Adipocyte (in vitro differentiated cells): Measurements from ENCODE around the gene SCYL2.
"Not testable (repeated sequence)": the region's sequence is repeated elsewhere in the genome, so short reads cannot be mapped to it uniquely, and the experiment has no call there.

ENCODE experiments used
- DNase-seq: peaks from one replicate; pipeline ENCODE4 v3.0.0-alpha.2; 2015; ENCODE audit warnings: low read depth
- H3K27me3 ChIP-seq: replicated peaks from 2 replicates; pipeline ENCODE4 v1.7.0; 2013; ENCODE audit warnings: mild to moderate bottlenecking, low read length, moderate library complexity; ENCODE audit not compliant: control insufficient read depth, insufficient read depth
- H3K36me3 ChIP-seq: 2 replicates; pipeline ENCODE4 v1.7.0; 2013; ENCODE audit warnings: low read length, mild to moderate bottlenecking, moderate library complexity; ENCODE audit not compliant: control insufficient read depth, insufficient read depth, severe bottlenecking
- H3K4me1 ChIP-seq: 2 replicates; pipeline ENCODE4 v1.7.0; 2013; ENCODE audit warnings: mild to moderate bottlenecking, low read length, moderate library complexity; ENCODE audit not compliant: control insufficient read depth, insufficient read depth
- H3K4me3 ChIP-seq: 2 replicates; pipeline ENCODE4 v1.7.0; 2013; ENCODE audit warnings: mild to moderate bottlenecking, low read length, moderate library complexity
- H3K9ac ChIP-seq: 2 replicates; pipeline ENCODE4 v1.7.0; 2013; ENCODE audit warnings: mild to moderate bottlenecking, low read length, moderate library complexity
- H3K9me3 ChIP-seq: 2 replicates; pipeline ENCODE4 v1.7.0; 2013; ENCODE audit warnings: mild to moderate bottlenecking, low read length, moderate library complexity; ENCODE audit not compliant: control insufficient read depth

The SCYL2 gene

DNA sequence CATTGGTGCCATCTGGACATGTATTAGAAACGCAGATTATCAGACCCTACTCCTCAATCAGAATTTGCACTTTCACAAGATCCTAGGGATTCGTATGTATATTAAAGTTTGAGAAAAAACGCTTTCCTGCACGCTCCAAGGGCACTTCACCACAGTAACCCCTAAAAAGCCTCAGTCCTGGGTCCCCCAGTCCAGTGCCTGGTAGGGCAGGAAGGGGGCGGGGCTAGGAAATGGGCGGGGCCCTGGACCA, 467 bp upstream of the SCYL2 start:
- DNase-seq, result peak; percentile 93
- no peaks in the 10 kb centered on the region for H3K36me3 ChIP-seq
- H3K27me3 ChIP-seq, result no peaks in the 10 kb centered on the region
- H3K9ac ChIP-seq, result peak overlapping the region; percentile 89
- H3K4me1 ChIP-seq, result peaks cover 23% of the 10 kb centered on the region
- peak overlapping the region; percentile 94 for H3K4me3 ChIP-seq
- no peaks in the 10 kb centered on the region for H3K9me3 ChIP-seq

DNA sequence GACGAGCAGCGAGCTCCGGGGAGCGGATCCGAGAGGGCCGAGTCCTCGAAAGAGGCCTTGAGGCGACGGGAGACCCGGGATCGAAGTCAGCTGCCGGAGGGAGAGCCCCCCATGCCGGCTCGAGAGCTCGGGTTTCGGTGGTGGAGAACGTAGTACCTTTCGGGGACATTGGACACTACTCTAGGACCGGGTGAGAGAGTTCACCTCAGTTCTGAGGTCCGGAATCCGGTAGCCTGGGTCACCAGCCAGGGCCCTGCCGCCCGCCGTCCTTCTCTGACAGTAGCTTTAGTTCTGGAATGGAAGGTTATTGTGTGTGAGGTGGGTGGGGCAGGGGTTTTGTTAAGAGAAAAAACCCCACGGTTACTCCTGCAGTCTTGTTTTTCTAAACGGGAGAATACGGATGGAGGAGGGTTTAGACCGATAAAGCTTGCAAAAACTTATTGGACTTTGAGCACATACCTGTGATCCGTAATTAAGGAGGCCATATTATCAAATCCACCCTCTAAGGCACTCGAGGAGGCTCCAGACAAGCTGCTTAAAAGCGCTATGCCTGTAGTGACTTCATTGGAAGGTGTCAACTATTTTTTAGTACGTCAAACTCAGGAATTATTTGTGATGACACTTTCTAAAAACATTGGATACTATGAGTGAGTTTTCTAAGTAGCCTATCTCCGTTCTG, 765 bp downstream of the SCYL2 start:
- no peaks in the 10 kb centered on the region for H3K9me3 ChIP-seq
- peak overlapping the region; percentile 94 for H3K4me3 ChIP-seq
- peak; percentile 68 for DNase-seq
- H3K36me3 ChIP-seq, result no peaks in the 10 kb centered on the region
- H3K9ac ChIP-seq, result peak overlapping the region; percentile 89
- no peaks in the 10 kb centered on the region for H3K27me3 ChIP-seq
- peaks cover 23% of the 10 kb centered on the region for H3K4me1 ChIP-seq

DNA sequence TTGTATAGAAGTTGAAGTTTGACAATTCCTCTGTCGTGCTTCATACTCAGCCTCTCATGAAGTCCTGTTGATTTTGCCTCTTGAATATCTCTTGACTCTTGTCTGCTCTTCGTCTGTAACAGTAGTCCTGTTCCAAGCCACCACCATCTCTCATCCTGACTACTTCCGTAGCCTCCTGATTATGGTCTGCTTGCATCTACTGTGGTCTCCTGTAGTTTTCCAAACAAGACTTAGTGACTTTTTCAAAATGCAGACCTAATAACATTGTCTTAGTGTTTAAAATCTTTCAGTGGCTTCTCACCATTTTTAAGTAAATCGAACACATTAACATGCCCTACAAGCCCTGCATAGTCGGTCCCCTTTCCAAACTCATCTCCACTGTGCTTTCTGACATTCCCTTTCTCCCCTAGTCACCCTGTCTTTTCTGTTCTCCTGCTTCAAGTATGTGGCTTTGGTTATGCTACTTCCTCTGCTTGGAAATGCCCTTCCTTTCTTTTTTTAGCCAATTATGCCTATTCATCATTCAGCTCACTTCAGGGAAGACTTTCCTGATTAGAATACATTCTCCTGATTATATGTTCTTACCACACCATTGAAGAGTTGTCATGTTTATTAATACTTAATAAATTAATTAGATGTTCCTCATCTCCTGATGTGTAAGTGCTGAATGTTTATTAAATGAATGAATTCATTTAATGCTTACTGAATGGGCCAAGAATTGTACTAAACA, 2.0 kb downstream of the SCYL2 start:
- H3K27me3 ChIP-seq, result no peaks in the 10 kb centered on the region
- peak overlapping the region; percentile 89 for H3K9ac ChIP-seq
- no peaks in the 10 kb centered on the region for H3K9me3 ChIP-seq
- peak overlapping the region; percentile 94 for H3K4me3 ChIP-seq
- DNase-seq, result peak; percentile 22
- H3K4me1 ChIP-seq, result peaks cover 29% of the 10 kb centered on the region
- H3K36me3 ChIP-seq, result no peaks in the 10 kb centered on the region

DNA sequence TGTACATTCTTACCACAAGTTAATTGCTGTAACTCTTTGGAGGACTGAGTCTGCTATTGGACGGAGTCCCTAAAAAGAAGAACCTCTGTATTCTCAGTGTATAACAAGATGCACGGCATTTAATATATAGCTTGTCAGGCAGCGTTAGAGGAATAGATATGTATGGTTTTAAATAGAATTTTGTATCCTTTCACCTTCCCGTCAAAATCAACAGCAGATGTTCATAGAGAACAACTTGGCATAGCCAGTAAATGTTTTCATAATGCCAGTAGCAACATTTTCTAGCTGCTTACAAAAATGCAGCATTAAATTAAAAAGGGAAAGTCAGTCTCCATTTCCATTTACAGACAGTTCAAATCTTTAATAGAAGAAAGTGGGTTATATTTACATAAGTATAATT, 6.8 kb downstream of the SCYL2 start:
- H3K9ac ChIP-seq, result no peak overlapping the region
- no peaks in the 10 kb centered on the region for H3K9me3 ChIP-seq
- H3K36me3 ChIP-seq, result no peaks in the 10 kb centered on the region
- peaks cover 19% of the 10 kb centered on the region for H3K4me1 ChIP-seq
- peak; percentile 32 for DNase-seq
- H3K27me3 ChIP-seq, result no peaks in the 10 kb centered on the region
- H3K4me3 ChIP-seq, result no peak overlapping the region

DNA sequence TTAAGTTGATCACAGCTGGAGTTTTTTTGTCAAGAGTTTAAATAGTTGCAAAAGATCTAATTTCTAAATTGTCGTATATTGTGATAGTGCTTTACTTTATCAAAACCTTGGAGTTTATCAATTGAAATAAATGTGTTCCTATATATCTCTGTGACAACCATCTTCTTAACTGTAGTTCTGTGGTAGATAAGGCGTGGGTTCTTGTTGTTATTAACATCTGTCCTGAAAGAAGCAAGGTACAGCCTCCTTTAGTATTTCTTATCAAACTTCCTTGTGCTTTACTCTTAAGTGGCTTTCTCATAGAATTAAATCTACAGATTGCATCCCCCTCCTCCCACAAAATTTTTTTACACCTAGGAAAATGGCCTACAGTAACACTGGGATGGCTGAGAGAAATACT, 7.3 kb downstream of the SCYL2 start:
- no peaks in the 10 kb centered on the region for H3K27me3 ChIP-seq
- H3K4me3 ChIP-seq, result no peak overlapping the region

DNA sequence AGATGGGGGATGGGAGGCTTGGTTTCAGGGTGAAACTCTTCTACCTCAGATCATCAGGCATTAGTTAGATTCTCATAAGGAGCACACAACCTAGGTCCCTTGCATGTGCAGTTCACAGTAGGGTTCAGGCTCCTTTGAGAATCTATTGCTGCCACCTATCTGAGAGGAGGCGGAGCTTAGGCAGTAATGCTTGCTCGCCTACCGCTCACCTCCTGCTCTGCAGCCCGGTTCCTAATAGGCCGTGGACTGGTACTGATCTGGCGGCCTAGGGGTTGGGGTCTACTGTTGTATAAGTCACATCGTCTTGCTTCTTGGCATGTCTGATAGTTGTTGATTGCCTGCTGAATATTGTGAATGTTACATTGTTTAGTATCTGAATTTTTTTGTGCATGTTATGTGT, 12.2 kb downstream of the SCYL2 start:
- no peak overlapping the region for H3K4me3 ChIP-seq
- DNase-seq, result no peak
- H3K4me1 ChIP-seq, result peaks cover 16% of the 10 kb centered on the region
- no peak overlapping the region for H3K9ac ChIP-seq
- H3K36me3 ChIP-seq, result peaks cover 8% of the 10 kb centered on the region
- no peaks in the 10 kb centered on the region for H3K9me3 ChIP-seq
- no peaks in the 10 kb centered on the region for H3K27me3 ChIP-seq

More for the DNA sequence above, 7.3 kb downstream of the SCYL2 start:
- Histone ChIP-seq H3K9me3 (no peaks in the 10 kb centered on the region), H3K4me1 (peaks cover 14% of the 10 kb centered on the region), H3K9ac (no peak overlapping the region), H3K36me3 (no peaks in the 10 kb centered on the region)
- no peak for DNase-seq

DNA sequence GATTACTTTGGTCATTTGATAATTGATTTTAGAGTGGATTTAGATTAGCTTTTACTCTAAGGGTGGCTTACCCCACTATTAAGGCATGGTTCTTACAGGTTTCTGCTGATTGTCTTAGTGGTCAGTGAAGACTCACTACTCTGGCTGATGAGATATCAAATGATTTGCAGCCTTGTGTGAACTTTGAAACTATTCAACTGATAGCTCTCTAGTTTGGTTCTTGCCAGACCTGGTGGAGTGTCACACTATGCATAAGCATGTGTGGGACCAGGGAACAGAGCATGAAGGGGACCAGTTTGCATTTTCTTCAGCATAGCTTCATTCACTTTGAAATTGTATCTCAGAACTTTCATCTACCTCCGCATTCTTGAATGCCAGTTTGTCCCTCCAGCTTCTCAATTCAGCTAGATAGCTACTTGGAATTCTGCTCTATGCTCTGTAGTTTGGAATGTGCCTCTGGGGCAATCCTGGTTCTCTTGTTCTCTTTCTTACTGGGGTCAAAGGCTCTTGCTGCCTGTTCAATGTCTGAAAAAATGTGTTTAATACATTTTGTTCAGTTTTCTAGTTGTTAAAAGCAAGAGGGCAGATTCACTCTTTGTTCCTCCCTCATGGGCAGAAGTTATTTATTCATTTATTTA, 12.7 kb downstream of the SCYL2 start:
- H3K9me3 ChIP-seq, result no peaks in the 10 kb centered on the region
- peak; percentile 55 for DNase-seq

DNA sequence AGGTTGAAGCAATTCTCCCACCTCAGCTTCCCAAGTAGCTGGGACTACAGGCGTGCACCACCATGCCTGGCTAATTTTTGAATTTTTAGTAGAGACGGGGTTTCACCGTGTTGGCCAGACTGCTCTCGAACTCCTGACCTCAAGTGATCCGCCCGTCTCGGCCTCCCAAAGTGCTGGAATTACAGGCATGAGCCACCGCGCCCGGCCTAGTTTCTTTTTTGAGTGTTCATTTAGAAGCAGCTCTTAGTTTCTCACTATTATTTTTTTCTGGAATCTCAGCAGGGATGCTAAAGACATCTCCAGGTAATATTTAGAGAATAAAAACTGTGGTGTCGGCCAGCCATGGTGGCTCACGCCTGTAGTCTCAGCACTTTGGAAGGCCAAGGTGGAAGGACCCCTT, 17.6 kb downstream of the SCYL2 start:
- H3K4me3 ChIP-seq, H3K9ac ChIP-seq, H3K27me3 ChIP-seq, DNase-seq, H3K9me3 ChIP-seq: not testable (repeated sequence)
- Histone ChIP-seq H3K4me1 (peaks cover 11% of the 10 kb centered on the region), H3K36me3 (peaks cover 23% of the 10 kb centered on the region)

More for the DNA sequence above, 12.7 kb downstream of the SCYL2 start:
- H3K27me3 ChIP-seq, result no peaks in the 10 kb centered on the region
- H3K4me3 ChIP-seq, result no peak overlapping the region
- no peak overlapping the region for H3K9ac ChIP-seq
- H3K4me1 ChIP-seq, result peaks cover 14% of the 10 kb centered on the region
- H3K36me3 ChIP-seq, result peaks cover 12% of the 10 kb centered on the region

DNA sequence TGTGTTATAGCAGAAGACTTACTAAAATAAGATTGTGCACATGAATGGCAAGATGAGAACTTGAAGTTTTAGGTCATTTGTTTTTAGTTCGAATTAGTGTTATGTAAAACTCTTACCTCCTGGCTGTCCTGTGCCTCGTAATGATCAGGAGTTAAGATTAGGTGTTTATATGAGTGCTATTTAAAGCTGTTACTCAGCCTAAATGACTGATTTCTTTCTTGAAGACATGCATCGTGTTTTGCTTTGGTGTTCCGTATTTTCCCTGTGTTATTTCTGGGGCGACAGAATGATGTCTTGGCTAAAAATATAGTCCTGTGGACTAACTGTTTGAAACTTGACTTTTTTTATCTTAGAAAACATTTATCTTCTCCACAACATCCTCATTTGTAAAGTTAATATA, 22.1 kb downstream of the SCYL2 start:
- no peak for DNase-seq
- H3K36me3 ChIP-seq, result peaks cover 32% of the 10 kb centered on the region
- no peaks in the 10 kb centered on the region for H3K4me1 ChIP-seq

DNA sequence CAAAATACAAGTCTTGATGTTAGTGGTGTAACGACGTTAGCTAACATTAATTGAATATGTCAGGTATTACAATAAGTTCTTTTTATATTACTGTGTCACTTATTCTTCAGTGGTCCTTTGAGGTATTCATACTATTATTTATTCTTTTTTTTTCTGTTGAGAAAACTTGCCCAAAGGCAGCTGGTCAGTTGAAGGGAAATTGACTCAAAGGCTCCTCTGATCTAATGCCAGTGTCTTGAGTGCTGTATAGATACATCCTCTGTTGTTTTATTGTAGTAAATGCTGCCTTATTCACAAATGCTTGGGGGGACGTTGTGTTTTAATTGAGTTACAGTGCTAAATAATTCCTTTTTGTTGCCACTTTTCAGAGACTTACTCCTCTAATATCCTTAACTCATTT, 23.0 kb downstream of the SCYL2 start:
- no peaks in the 10 kb centered on the region for H3K9me3 ChIP-seq
- no peak overlapping the region for H3K4me3 ChIP-seq
- DNase-seq, result no peak
- H3K4me1 ChIP-seq, result no peaks in the 10 kb centered on the region
- H3K27me3 ChIP-seq, result no peaks in the 10 kb centered on the region
- no peak overlapping the region for H3K9ac ChIP-seq
- H3K36me3 ChIP-seq, result peaks cover 24% of the 10 kb centered on the region

More for the DNA sequence above, 22.1 kb downstream of the SCYL2 start:
- no peaks in the 10 kb centered on the region for H3K9me3 ChIP-seq
- H3K4me3 ChIP-seq, result no peak overlapping the region
- H3K27me3 ChIP-seq, result no peaks in the 10 kb centered on the region
- H3K9ac ChIP-seq, result no peak overlapping the region

DNA sequence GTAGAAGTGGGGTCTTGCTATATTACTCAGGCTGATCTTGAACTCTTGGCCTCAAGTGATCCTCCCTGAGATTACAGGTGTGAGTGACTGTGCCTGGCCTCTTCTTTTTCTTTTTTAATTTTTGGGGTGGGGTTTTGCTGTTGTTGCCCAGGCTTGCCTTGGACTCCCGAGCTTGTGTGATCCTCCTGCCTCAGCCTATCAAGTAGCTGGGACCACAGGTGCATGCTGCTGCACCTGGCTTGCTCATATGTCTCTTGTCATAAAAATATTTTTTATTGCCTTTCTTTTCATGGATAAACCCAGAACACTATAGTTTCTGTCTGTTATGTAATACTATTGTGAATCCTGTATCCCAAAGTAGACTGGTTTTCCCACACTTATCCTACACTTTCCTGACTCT, 26.0 kb downstream of the SCYL2 start:
- H3K4me3 ChIP-seq, result no peak overlapping the region
- H3K27me3 ChIP-seq, result no peaks in the 10 kb centered on the region
- DNase-seq, result no peak
- no peak overlapping the region for H3K9ac ChIP-seq
- H3K36me3 ChIP-seq, result peaks cover 25% of the 10 kb centered on the region
- H3K9me3 ChIP-seq, result no peaks in the 10 kb centered on the region
- H3K4me1 ChIP-seq, result no peaks in the 10 kb centered on the region
